Body of pancreas (tissue), 4 donors: ENCODE measurements around the gene TSNAX.

Experiments
- CTCF ChIP-seq, 7 experiments: fragments of 450-650 bp in 4 of 7; fragments of 200-600 bp in 3 of 7; sonication (generic) in 3 of 7; IDR thresholded peaks; one replicate each; pipeline ENCODE4 v1.5.1; 2016 to 2019; ENCODE audit warnings: antibody characterized with exemption in 7 of 7
- POLR2A ChIP-seq, 3 donors: fragments of 450-650 bp; IDR thresholded peaks; one replicate each; pipeline ENCODE4 v1.6.1; 2016; ENCODE audit warnings: antibody characterized with exemption in 3 of 3, mild to moderate bottlenecking in 2 of 3

GRCh38 chr1:231533240-231533639, 4.8 kb downstream of the TSNAX start:
- TF ChIP-seq CTCF (IDR thresholded peaks at IDR 0.05) = no peak
- TF ChIP-seq POLR2A (IDR thresholded peaks at IDR 0.05) = no peak
